ENCODE data around the gene EYS.

EYS gene

DNA sequence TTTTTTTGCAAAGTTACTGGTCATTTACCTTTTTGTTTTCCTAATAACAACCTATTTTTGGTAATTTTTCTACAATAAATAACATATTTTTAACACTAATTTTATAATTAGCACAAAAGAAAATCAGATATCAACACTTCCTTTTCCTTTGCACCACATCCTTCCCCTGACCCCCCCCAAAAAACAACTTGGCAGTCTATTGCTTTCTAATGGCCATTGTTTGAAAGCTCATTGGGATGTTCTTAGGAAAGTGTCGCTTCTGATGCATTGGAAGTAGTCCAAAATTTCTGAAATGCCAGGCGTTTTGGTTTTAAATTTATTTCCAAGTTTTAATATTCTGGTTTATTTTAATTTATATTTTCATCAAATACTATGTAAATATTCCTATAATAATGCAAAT, 407.8 kb downstream of the EYS start:
- H3K9ac ChIP-seq (ENCODE audit: low read depth, low read length): no peak overlapping the region
- H3K4me1 ChIP-seq (ENCODE audit: control insufficient read depth, insufficient read depth, low read length): no peaks in the 10 kb centered on the region
- H3K9me3 ChIP-seq (replicated peaks; ENCODE audit: low read length): no peaks in the 10 kb centered on the region
- no peak overlapping the region for H3K4me3 ChIP-seq (ENCODE audit: low read length)
- H3K27me3 ChIP-seq (ENCODE audit: control insufficient read depth, insufficient read depth, low read length): no peaks in the 10 kb centered on the region
- H3K4me2 ChIP-seq (ENCODE audit: low read length): no peak overlapping the region
- H3K36me3 ChIP-seq (ENCODE audit: insufficient read depth, low read length): no peaks in the 10 kb centered on the region

DNA sequence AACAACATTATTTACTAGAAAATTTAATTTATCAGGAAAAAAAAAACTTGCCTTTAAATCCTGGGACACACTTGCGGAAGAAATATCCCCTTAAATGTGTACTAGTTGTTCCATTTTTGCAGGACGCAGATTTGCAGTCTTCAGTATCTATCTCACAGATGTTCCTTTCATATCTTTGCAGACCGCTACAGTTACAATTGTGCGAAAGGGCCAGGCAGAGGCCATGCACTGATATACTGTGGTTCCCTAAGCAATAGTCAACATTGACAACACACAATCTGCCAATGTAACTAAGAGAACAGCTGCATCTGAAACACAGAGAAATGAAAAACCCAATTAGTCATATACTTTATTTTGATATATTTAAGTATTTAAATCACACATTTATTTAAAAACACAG, 411.2 kb downstream of the EYS start:
- Histone ChIP-seq H3K9me3 (replicated peaks; ENCODE audit: low read length) (no peaks in the 10 kb centered on the region), H3K9ac (ENCODE audit: low read depth, low read length) (no peak overlapping the region), H3K36me3 (ENCODE audit: insufficient read depth, low read length) (no peaks in the 10 kb centered on the region), H3K27me3 (ENCODE audit: control insufficient read depth, insufficient read depth, low read length) (no peaks in the 10 kb centered on the region), H3K4me1 (ENCODE audit: control insufficient read depth, insufficient read depth, low read length) (no peaks in the 10 kb centered on the region), H3K4me2 (ENCODE audit: low read length) (no peak overlapping the region), H3K4me3 (ENCODE audit: low read length) (no peak overlapping the region)

DNA sequence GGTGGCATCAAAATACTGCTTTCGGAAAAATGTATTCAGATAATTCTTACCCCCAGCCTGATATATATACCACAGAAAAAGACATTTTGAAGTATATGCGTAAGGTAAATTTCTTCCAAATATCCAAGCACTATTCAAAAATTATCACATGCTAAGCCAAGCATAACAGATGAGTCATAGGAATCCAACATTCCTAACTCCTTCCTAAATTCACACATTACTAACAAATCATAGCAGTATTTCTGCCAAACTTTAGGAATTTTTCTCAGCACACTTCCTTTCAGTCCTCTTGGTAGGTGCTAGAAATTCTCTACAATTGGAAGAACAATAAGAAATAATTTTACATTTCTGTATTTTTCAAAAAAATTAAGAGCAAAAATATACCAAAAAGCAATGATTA, 417.5 kb downstream of the EYS start:
- Histone ChIP-seq H3K4me2 (ENCODE audit: low read length) (no peak overlapping the region), H3K27me3 (ENCODE audit: control insufficient read depth, insufficient read depth, low read length) (no peaks in the 10 kb centered on the region), H3K4me1 (ENCODE audit: control insufficient read depth, insufficient read depth, low read length) (no peaks in the 10 kb centered on the region), H3K9ac (ENCODE audit: low read depth, low read length) (no peak overlapping the region), H3K9me3 (replicated peaks; ENCODE audit: low read length) (no peaks in the 10 kb centered on the region), H3K4me3 (ENCODE audit: low read length) (no peak overlapping the region), H3K36me3 (ENCODE audit: insufficient read depth, low read length) (no peaks in the 10 kb centered on the region)

DNA sequence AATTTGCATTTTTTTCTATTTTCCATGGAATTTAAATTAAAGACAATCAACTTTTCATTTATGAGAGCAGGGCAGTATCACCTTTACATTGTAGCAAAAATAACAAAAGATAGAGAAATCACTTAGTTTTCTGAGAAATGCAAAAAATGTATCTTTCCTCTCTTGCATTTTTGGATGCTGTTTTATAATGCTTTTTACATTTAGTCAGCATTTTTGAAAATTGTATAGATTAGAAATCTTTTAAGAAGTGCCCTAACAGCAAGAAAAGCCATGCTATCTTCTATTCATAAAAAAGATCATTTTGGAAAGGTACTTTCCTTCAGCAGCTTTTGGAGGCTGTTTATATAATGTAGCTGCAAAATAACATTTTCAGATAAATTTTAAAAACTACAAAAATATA, 421.8 kb downstream of the EYS start:
- no peaks in the 10 kb centered on the region for H3K4me1 ChIP-seq (ENCODE audit: control insufficient read depth, insufficient read depth, low read length)
- H3K4me2 ChIP-seq (ENCODE audit: low read length): no peak overlapping the region
- no peaks in the 10 kb centered on the region for H3K27me3 ChIP-seq (ENCODE audit: control insufficient read depth, insufficient read depth, low read length)
- no peaks in the 10 kb centered on the region for H3K9me3 ChIP-seq (replicated peaks; ENCODE audit: low read length)
- no peak overlapping the region for H3K9ac ChIP-seq (ENCODE audit: low read depth, low read length)
- H3K36me3 ChIP-seq (ENCODE audit: insufficient read depth, low read length): no peaks in the 10 kb centered on the region
- H3K4me3 ChIP-seq (ENCODE audit: low read length): no peak overlapping the region

DNA sequence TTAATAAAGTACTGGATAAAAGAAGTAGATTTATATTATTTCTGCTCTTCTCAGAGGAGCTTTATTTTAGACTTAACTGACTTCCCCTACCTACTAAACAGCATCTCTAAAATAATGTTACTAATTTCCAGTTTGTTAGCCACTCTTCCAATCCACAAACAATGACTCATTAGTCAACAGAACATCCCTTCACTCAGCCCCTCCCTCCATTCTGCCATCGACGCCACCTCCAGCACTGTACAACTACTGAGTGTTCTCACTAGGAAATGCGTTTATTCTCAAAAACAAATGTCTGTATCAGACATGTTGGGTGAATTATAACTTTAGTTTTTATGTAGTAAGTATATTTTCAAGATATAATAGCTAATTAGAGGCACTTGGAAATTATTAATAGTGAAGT, 427.0 kb downstream of the EYS start:
- no peak overlapping the region for H3K4me3 ChIP-seq (ENCODE audit: low read length)
- H3K27me3 ChIP-seq (ENCODE audit: control insufficient read depth, insufficient read depth, low read length): no peaks in the 10 kb centered on the region
- no peak overlapping the region for H3K9ac ChIP-seq (ENCODE audit: low read depth, low read length)
- H3K4me2 ChIP-seq (ENCODE audit: low read length): no peak overlapping the region
- peaks cover 3% of the 10 kb centered on the region for H3K9me3 ChIP-seq (replicated peaks; ENCODE audit: low read length)
- no peaks in the 10 kb centered on the region for H3K4me1 ChIP-seq (ENCODE audit: control insufficient read depth, insufficient read depth, low read length)
- no peaks in the 10 kb centered on the region for H3K36me3 ChIP-seq (ENCODE audit: insufficient read depth, low read length)

DNA sequence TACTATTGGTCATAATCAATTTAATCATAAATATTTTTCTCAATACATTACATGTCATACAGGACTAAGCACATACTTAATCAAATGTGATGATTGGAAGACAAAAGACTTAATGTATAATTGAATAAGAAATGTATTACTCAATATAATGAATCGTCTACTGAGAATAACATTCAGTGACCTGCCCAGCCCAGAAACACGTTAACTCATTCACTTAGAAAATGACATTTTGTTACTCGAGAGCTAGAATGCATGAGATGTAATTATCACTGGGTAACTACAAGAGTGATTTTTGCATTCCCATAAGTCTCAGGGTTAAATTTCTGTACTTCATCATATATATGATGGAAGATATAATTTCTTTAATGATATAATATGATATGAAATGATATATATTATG, 444.8 kb downstream of the EYS start:
- Histone ChIP-seq H3K27me3 (ENCODE audit: control insufficient read depth, insufficient read depth, low read length) (no peaks in the 10 kb centered on the region), H3K4me2 (ENCODE audit: low read length) (no peak overlapping the region), H3K9ac (ENCODE audit: low read depth, low read length) (no peak overlapping the region), H3K4me1 (ENCODE audit: control insufficient read depth, insufficient read depth, low read length) (no peaks in the 10 kb centered on the region), H3K4me3 (ENCODE audit: low read length) (no peak overlapping the region), H3K36me3 (ENCODE audit: insufficient read depth, low read length) (no peaks in the 10 kb centered on the region), H3K9me3 (replicated peaks; ENCODE audit: low read length) (no peaks in the 10 kb centered on the region)

DNA sequence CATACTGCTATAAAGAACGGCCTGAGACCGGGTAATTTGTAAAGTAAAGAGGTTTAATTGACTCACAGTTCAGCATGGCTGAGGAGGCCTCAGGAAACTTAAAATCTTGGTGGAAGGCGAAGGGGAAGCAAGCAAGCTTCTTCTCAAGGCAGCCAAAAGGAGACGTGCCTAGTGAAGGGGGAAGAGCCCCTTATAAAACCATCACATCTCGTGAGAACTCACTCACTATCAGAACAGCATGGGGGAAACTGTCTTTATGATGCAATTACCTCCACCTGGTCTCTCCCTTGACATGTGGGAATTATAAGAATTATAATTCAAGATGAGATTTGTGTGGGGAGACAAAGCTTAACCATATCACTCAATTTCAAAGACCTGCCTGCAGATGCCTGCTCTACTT, 447.0 kb downstream of the EYS start:
- Histone ChIP-seq H3K9me3 (replicated peaks; ENCODE audit: low read length) (no peaks in the 10 kb centered on the region), H3K36me3 (ENCODE audit: insufficient read depth, low read length) (no peaks in the 10 kb centered on the region), H3K4me2 (ENCODE audit: low read length) (no peak overlapping the region), H3K27me3 (ENCODE audit: control insufficient read depth, insufficient read depth, low read length) (no peaks in the 10 kb centered on the region), H3K4me1 (ENCODE audit: control insufficient read depth, insufficient read depth, low read length) (no peaks in the 10 kb centered on the region), H3K9ac (ENCODE audit: low read depth, low read length) (no peak overlapping the region), H3K4me3 (ENCODE audit: low read length) (no peak overlapping the region)

DNA sequence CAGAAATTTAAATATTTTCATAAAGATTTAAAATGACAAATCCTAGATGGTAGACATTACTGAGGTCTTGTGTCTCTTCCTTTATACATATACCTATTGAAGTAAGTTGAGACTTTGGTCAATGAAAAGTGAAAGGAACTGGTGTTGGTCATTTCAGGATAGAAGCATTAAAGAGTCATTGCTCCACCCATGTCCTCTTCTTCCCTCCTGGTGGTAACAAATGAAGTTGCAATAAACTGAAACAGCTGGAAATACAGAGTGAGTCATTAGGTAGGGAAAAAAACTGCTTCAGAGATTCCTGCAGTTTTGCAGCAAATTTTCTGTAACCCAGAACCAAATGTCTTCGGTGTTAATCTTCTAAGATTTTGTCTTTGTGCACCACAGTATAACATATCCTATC, 448.0 kb downstream of the EYS start:
- Histone ChIP-seq H3K27me3 (ENCODE audit: control insufficient read depth, insufficient read depth, low read length) (no peaks in the 10 kb centered on the region), H3K4me3 (ENCODE audit: low read length) (no peak overlapping the region), H3K4me2 (ENCODE audit: low read length) (no peak overlapping the region), H3K9ac (ENCODE audit: low read depth, low read length) (no peak overlapping the region), H3K9me3 (replicated peaks; ENCODE audit: low read length) (no peaks in the 10 kb centered on the region), H3K36me3 (ENCODE audit: insufficient read depth, low read length) (no peaks in the 10 kb centered on the region), H3K4me1 (ENCODE audit: control insufficient read depth, insufficient read depth, low read length) (no peaks in the 10 kb centered on the region)

DNA sequence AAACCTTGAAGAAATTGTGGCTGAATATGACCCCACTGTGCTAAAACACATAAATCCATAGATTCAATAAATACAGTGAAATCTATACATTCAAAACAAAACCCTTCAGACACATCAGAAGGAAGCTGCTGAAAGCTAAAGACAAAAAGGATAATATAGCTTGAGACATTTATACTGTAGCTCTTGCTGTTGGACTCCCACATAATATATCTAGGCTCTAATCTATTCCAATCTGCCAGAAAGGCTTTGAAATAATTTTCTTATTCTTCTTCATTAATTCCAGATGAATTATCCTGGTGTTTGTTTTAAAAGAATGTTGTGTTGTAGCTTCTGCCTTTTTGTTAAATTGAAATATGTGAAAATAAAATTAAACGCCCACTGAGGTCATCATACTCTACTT, 454.0 kb downstream of the EYS start:
- Histone ChIP-seq H3K4me2 (ENCODE audit: low read length) (no peak overlapping the region), H3K4me1 (ENCODE audit: control insufficient read depth, insufficient read depth, low read length) (no peaks in the 10 kb centered on the region), H3K9ac (ENCODE audit: low read depth, low read length) (no peak overlapping the region), H3K9me3 (replicated peaks; ENCODE audit: low read length) (no peaks in the 10 kb centered on the region), H3K27me3 (ENCODE audit: control insufficient read depth, insufficient read depth, low read length) (no peaks in the 10 kb centered on the region), H3K36me3 (ENCODE audit: insufficient read depth, low read length) (no peaks in the 10 kb centered on the region), H3K4me3 (ENCODE audit: low read length) (no peak overlapping the region)

DNA sequence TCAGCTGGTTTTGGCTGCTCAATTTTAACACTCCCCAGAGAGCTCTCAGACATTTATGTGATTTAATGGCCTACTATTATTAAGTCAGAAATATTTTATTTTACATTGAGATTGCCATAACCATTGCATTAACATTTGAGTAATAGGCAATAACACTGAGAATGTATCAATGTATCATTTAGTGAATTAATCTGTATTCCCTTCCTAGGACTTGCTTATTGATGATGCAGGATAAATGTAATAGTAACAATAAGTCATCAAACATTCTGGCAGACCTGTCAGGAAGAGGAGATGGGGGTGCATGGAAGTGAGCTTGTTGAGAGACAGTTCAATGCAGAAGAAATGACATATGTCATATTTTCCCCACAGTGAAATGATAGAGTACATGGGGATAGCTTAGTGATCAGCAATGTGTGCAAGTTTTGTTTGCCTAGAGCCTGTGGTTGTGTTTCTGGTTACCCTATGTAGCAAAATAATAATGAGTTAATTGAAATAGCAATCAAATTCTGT, 458.9 kb downstream of the EYS start:
- Histone ChIP-seq H3K4me1 (ENCODE audit: control insufficient read depth, insufficient read depth, low read length) (no peaks in the 10 kb centered on the region), H3K36me3 (ENCODE audit: insufficient read depth, low read length) (no peaks in the 10 kb centered on the region), H3K27me3 (ENCODE audit: control insufficient read depth, insufficient read depth, low read length) (no peaks in the 10 kb centered on the region), H3K9me3 (replicated peaks; ENCODE audit: low read length) (no peaks in the 10 kb centered on the region), H3K4me3 (ENCODE audit: low read length) (no peak overlapping the region), H3K9ac (ENCODE audit: low read depth, low read length) (no peak overlapping the region), H3K4me2 (ENCODE audit: low read length) (no peak overlapping the region)

DNA sequence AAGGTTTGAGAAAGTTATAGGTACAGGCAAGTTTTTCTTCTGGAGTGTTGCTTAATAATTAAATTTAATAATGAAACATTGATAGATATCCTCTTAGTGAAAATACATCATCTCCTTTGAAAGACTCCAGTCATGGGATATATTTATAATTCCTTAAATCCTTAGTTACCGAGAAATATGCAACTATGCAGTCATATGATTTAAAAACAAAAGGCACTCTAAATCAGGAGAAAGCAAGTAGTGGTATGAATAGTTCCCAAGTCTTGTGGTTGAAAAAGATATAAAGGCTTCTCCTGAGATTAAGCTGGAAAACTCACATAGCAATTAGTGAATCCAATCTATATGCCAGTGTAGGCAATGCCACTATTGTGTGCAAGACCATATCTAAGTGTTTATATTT, 475.4 kb downstream of the EYS start:
- Histone ChIP-seq H3K4me1 (ENCODE audit: control insufficient read depth, insufficient read depth, low read length) (no peaks in the 10 kb centered on the region), H3K4me2 (ENCODE audit: low read length) (no peak overlapping the region), H3K9ac (ENCODE audit: low read depth, low read length) (no peak overlapping the region)

DNA sequence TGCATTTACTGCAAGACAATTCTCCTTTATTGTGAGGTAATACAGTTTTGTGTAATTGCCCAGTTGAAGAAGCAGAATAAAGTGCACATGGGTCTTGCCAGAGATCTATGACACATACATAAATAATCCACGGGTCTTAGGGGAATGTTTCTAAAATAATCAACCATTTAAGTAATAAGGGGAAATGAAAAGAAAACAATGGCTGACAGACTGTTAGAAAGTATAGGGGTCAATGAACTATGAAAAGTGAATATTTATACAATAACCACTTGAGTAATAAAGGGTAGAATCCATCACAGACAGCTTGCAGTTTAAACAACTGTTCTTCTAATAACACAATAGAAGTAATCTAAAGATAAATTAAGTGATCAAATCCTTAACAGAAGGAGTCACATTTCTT, 477.2 kb downstream of the EYS start:
- Histone ChIP-seq H3K4me2 (ENCODE audit: low read length) (no peak overlapping the region), H3K4me1 (ENCODE audit: control insufficient read depth, insufficient read depth, low read length) (no peaks in the 10 kb centered on the region), H3K4me3 (ENCODE audit: low read length) (no peak overlapping the region), H3K9me3 (replicated peaks; ENCODE audit: low read length) (peaks cover 8% of the 10 kb centered on the region), H3K9ac (ENCODE audit: low read depth, low read length) (no peak overlapping the region), H3K27me3 (ENCODE audit: control insufficient read depth, insufficient read depth, low read length) (no peaks in the 10 kb centered on the region), H3K36me3 (ENCODE audit: insufficient read depth, low read length) (no peaks in the 10 kb centered on the region)

More for the DNA sequence above, 475.4 kb downstream of the EYS start:
- H3K4me3 ChIP-seq (ENCODE audit: low read length): no peak overlapping the region
- peaks cover 8% of the 10 kb centered on the region for H3K9me3 ChIP-seq (replicated peaks; ENCODE audit: low read length)
- no peaks in the 10 kb centered on the region for H3K36me3 ChIP-seq (ENCODE audit: insufficient read depth, low read length)
- H3K27me3 ChIP-seq (ENCODE audit: control insufficient read depth, insufficient read depth, low read length): no peaks in the 10 kb centered on the region

Measured in skeletal muscle satellite cell (primary cell).